Neural cell (in vitro differentiated cells): ENCODE measurements around the gene ANO1. TPM values are rescaled to one million over a fixed set of nuclear protein-coding genes. Genes with fewer than 3 reads are reported as not detected.

Source experiments
- H2AFZ ChIP-seq: fragments of 200-600, 300-800 bp; sonication (generic), shearing (Covaris generic); 2 replicates; pipeline ENCODE4 v1.6.0; 2014; ENCODE audit warnings: low read depth, mild to moderate bottlenecking, antibody characterized with exemption, low read length, moderate library complexity
- H3F3A ChIP-seq: fragments of 200-600 bp; shearing (Covaris generic); 2 replicates; pipeline ENCODE4 v1.6.1; 2016; ENCODE audit warnings: mild to moderate bottlenecking, moderate library complexity, mixed read lengths, antibody characterized with exemption, low read length; ENCODE audit not compliant: insufficient read depth, poor library complexity, severe bottlenecking
- H3K27ac ChIP-seq: fragments of 200-600, 300-800 bp; sonication (generic), shearing (Covaris generic); 2 replicates; pipeline ENCODE4 v1.5.1; 2014; ENCODE audit warnings: mild to moderate bottlenecking, low read length, moderate library complexity
- H3K27me3 ChIP-seq: fragments of 300-800, 200-600 bp; sonication (generic), shearing (Covaris generic); 2 replicates; pipeline ENCODE4 v1.6.0; 2014; ENCODE audit warnings: mild to moderate bottlenecking, low read depth, low read length, moderate library complexity; ENCODE audit not compliant: insufficient read depth
- H3K36me3 ChIP-seq: fragments of 300-800, 200-600 bp; sonication (generic), shearing (Covaris generic); 2 replicates; pipeline ENCODE4 v1.5.1; 2014; ENCODE audit warnings: mild to moderate bottlenecking, antibody characterized with exemption, low read length, moderate library complexity; ENCODE audit not compliant: insufficient read depth
- H3K4me2 ChIP-seq: fragments of 300-800, 200-600 bp; sonication (generic), shearing (Covaris generic); 2 replicates; pipeline ENCODE4 v1.6.0; 2014; ENCODE audit warnings: mild to moderate bottlenecking, low read length
- H3K4me3 ChIP-seq: fragments of 300-800, 200-600 bp; sonication (generic), shearing (Covaris generic); 2 replicates; pipeline ENCODE4 v1.5.1; 2014; ENCODE audit warnings: mild to moderate bottlenecking, low read length, moderate library complexity
- H3K79me2 ChIP-seq: fragments of 200-600 bp; shearing (Covaris generic); replicated peaks from 2 replicates; pipeline ENCODE4 v1.6.0; 2014; ENCODE audit warnings: mild to moderate bottlenecking, low read length, moderate library complexity; ENCODE audit not compliant: insufficient read depth
- H3K9ac ChIP-seq: fragments of 300-800, 200-600 bp; sonication (generic), shearing (Covaris generic); 2 replicates; pipeline ENCODE4 v1.6.1; 2016; ENCODE audit warnings: mild to moderate bottlenecking, low read length, mixed read lengths
- H3K9me2 ChIP-seq: fragments of 200-600 bp; shearing (Covaris generic); 2 replicates; pipeline ENCODE4 v1.6.1; 2016; ENCODE audit warnings: mild to moderate bottlenecking, low read length, mixed read lengths; ENCODE audit not compliant: insufficient read depth
- H3K9me3 ChIP-seq: fragments of 200-600, 300-800 bp; sonication (generic), shearing (Covaris generic); 2 replicates; pipeline ENCODE4 v1.6.1; 2016; ENCODE audit warnings: mild to moderate bottlenecking, mixed run types, low read length, moderate library complexity, mixed read lengths
- H4K20me1 ChIP-seq: fragments of 200-600 bp; shearing (Covaris generic); 2 replicates; pipeline ENCODE4 v1.6.1; 2016; ENCODE audit warnings: mild to moderate bottlenecking, mixed run types; ENCODE audit not compliant: insufficient read depth
- CTCF ChIP-seq: fragments of 450-650 bp; IDR thresholded peaks from 2 replicates; pipeline ENCODE4 v1.5.1; 2014; ENCODE audit warnings: antibody characterized with exemption, mild to moderate bottlenecking, moderate library complexity; ENCODE audit not compliant: poor library complexity, severe bottlenecking
- EP300 ChIP-seq: fragments of 450-650 bp; conservative IDR thresholded peaks from 2 replicates; pipeline ENCODE4 v1.6.1; 2014; ENCODE audit warnings: antibody characterized with exemption, mild to moderate bottlenecking, moderate library complexity; ENCODE audit not compliant: poor library complexity, severe bottlenecking
- EZH2 ChIP-seq: fragments of 200-600, 300-800 bp; shearing (Covaris generic), sonication (generic); IDR thresholded peaks from 2 replicates; pipeline ENCODE4 v1.6.1; 2014; ENCODE audit warnings: antibody characterized with exemption, low read length, borderline replicate concordance, mild to moderate bottlenecking; ENCODE audit not compliant: insufficient read depth, poor library complexity, severe bottlenecking
- MXI1 ChIP-seq: fragments of 450-650 bp; conservative IDR thresholded peaks from 2 replicates; pipeline ENCODE4 v1.6.1; 2014; ENCODE audit warnings: antibody characterized with exemption, mild to moderate bottlenecking; ENCODE audit not compliant: poor library complexity, severe bottlenecking
- POLR2AphosphoS5 ChIP-seq: IDR thresholded peaks from 2 replicates; pipeline ENCODE4 v1.6.1; 2012
- RAD21 ChIP-seq: fragments of 450-650 bp; conservative IDR thresholded peaks from 2 replicates; pipeline ENCODE4 v1.6.1; 2014; ENCODE audit warnings: antibody characterized with exemption, mild to moderate bottlenecking, moderate library complexity
- REST ChIP-seq: IDR thresholded peaks from 2 replicates; pipeline ENCODE4 v1.6.1; 2012; ENCODE audit warnings: borderline replicate concordance
- SMC3 ChIP-seq: fragments of 450-650 bp; conservative IDR thresholded peaks from 2 replicates; pipeline ENCODE4 v1.6.1; 2014; ENCODE audit warnings: antibody characterized with exemption, mild to moderate bottlenecking, moderate library complexity; ENCODE audit not compliant: poor library complexity
- TAF1 ChIP-seq: IDR thresholded peaks from 2 replicates; pipeline ENCODE4 v1.6.1; 2012; ENCODE audit warnings: low read depth
- polyA plus RNA-seq: library from polyadenylated mRNA; depleted of rRNA; stranded (reverse); fragments of >200 nt; gene quantifications from 2 replicates; pipeline ENCODE4 v1.2.3, GENCODE V29; 2014

Gene ANO1
- polyA plus RNA-seq, 1 donor from 2014 or later, result not detected

- Histone ChIP-seq H3K4me2 (no peak overlapping the region), H4K20me1 (no peaks in the 10 kb centered on the region)
Measured at GRCh38 chr11:70206226-70206981, 128.3 kb downstream of the ANO1 start.

GRCh38 chr11:70206982-70207376 is 128.9 kb downstream of the ANO1 start:
- no peak overlapping the region for H2AFZ ChIP-seq
- H3K27ac ChIP-seq, result no peak overlapping the region
- H3K4me3 ChIP-seq, result no peak overlapping the region
- H3K36me3 ChIP-seq, result no peaks in the 10 kb centered on the region
- no peaks in the 10 kb centered on the region for H4K20me1 ChIP-seq
- H3K9me2 ChIP-seq, result no peaks in the 10 kb centered on the region
- H3F3A ChIP-seq, result no peaks in the 10 kb centered on the region
- no peak overlapping the region for H3K9ac ChIP-seq
- H3K4me2 ChIP-seq, result no peak overlapping the region
- H3K27me3 ChIP-seq, result no peaks in the 10 kb centered on the region
- peaks cover 10% of the 10 kb centered on the region for H3K79me2 ChIP-seq
- no peaks in the 10 kb centered on the region for H3K9me3 ChIP-seq
- no peak for TF ChIP-seq EP300
- no peak for TF ChIP-seq REST
- no peak for TF ChIP-seq TAF1
- TF ChIP-seq CTCF, result no peak
- no peak for TF ChIP-seq SMC3

More at GRCh38 chr11:70206226-70206981, 128.3 kb downstream of the ANO1 start:
- Histone ChIP-seq H3K4me3 (no peak overlapping the region), H3K9me2 (no peaks in the 10 kb centered on the region), H3K9ac (no peak overlapping the region), H2AFZ (no peak overlapping the region), H3K27me3 (no peaks in the 10 kb centered on the region), H3K9me3 (no peaks in the 10 kb centered on the region), H3F3A (no peaks in the 10 kb centered on the region), H3K27ac (no peak overlapping the region), H3K79me2 (peaks cover 10% of the 10 kb centered on the region), H3K36me3 (no peaks in the 10 kb centered on the region)
- TF ChIP-seq REST (no peak), CTCF (no peak), RAD21 (no peak), POLR2AphosphoS5 (no peak), SMC3 (no peak), EZH2 (no peak), MXI1 (no peak), EP300 (no peak), TAF1 (no peak)
